H1 (cell line): Measurements from ENCODE around the gene CCDC152.

Experiments used
- JUN ChIP-seq: IDR thresholded peaks from 2 replicates; pipeline ENCODE4 v1.6.1; 2011; ENCODE audit warnings: low read depth, mild to moderate bottlenecking, improper control_type of control experiment, low read length
- MAFK ChIP-seq: IDR thresholded peaks from 2 replicates; pipeline ENCODE4 v1.6.1; 2012; ENCODE audit warnings: low read depth, mild to moderate bottlenecking, improper control_type of control experiment, low read length
- TEAD4 ChIP-seq: IDR thresholded peaks from 2 replicates; pipeline ENCODE4 v1.6.1; 2012; ENCODE audit warnings: low read depth, low read length, inconsistent platforms, mixed read lengths
- TF ChIP-seq, protein P1 (sequence below), 3 experiments: IDR thresholded peaks; 1 replicate in 2 of 3; 2 replicates in 1 of 3; pipeline versions ENCODE4 v1.5.1 to v1.6.1; 2011; ENCODE audit warnings: low read length in 3 of 3, mild to moderate bottlenecking in 3 of 3, inconsistent platforms in 2 of 3, low read depth in 1 of 3, moderate library complexity in 1 of 3; ENCODE audit not compliant: insufficient read depth in 1 of 3; ENCODE audit errors: control extremely low read depth in 1 of 3

DNA sequence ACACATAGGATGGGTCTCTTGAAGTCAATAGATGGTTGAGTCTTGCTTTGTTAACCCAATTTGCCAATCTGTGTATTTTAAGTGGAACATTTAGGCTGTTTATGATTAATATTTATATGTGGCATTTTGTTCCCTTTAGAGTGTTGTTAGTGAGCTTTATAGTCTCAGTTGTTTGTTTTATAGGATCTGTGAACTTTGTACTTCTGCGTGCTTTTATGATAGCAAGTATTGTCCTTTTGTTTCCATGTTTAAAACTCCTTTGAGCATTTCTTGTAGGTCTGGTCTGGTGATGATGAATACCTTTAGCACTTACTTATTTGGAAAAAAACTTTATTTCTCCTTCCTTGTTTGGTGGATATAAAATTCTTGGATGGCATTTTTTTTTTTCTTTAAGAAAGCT, 31.2 kb downstream of the CCDC152 start:
- no peak for TF ChIP-seq TEAD4
- TF ChIP-seq, protein P1, sequence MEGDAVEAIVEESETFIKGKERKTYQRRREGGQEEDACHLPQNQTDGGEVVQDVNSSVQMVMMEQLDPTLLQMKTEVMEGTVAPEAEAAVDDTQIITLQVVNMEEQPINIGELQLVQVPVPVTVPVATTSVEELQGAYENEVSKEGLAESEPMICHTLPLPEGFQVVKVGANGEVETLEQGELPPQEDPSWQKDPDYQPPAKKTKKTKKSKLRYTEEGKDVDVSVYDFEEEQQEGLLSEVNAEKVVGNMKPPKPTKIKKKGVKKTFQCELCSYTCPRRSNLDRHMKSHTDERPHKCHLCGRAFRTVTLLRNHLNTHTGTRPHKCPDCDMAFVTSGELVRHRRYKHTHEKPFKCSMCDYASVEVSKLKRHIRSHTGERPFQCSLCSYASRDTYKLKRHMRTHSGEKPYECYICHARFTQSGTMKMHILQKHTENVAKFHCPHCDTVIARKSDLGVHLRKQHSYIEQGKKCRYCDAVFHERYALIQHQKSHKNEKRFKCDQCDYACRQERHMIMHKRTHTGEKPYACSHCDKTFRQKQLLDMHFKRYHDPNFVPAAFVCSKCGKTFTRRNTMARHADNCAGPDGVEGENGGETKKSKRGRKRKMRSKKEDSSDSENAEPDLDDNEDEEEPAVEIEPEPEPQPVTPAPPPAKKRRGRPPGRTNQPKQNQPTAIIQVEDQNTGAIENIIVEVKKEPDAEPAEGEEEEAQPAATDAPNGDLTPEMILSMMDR (IDR thresholded peaks at IDR 0.05; ENCODE audit: control extremely low read depth in 1 of 3, insufficient read depth in 1 of 3, low read depth in 1 of 3, low read length in 3 of 3), result no peak
- no peak for TF ChIP-seq JUN
- TF ChIP-seq MAFK, result no peak
